GM13976 (cell line): ENCODE results near the gene GARIN5A.

Experiments used
- DNase-seq: peaks from one replicate; pipeline ENCODE4 v3.0.0; 2012; ENCODE audit warnings: low spot score
- CTCF ChIP-seq: IDR thresholded peaks from 2 replicates; pipeline ENCODE4 v1.5.1; 2012; ENCODE audit warnings: borderline replicate concordance, mild to moderate bottlenecking; ENCODE audit not compliant: insufficient read depth; ENCODE audit errors: extremely low read depth, missing control alignments, control extremely low read depth
- in situ Hi-C: fragments of 300-500 bp; cut with MboI; formaldehyde crosslinking; loops from one replicate; pipeline ENCODE4 v1.12.0; 2022; ENCODE audit warnings: low sequenced_read_pairs, mixed read lengths, inconsistent platforms; ENCODE audit not compliant: unreplicated experiment

Gene GARIN5A

GRCh38 chr19:50516964-50517703 lies 40.5 kb upstream of the GARIN5A start:
- in situ Hi-C loops: no loop called here
- TF ChIP-seq CTCF: no peak
- DNase-seq: no peak

GRCh38 chr19:50516456-50516855 lies 39.8 kb upstream of the GARIN5A start:
- TF ChIP-seq CTCF: no peak
- in situ Hi-C loops: no loop called here
- DNase-seq: no peak

- in situ Hi-C loops: no loop called here
- DNase-seq: no peak
- TF ChIP-seq CTCF: no peak
These were observed 38.5 kb upstream of the GARIN5A start for GRCh38 chr19:50515168-50515561.

GRCh38 chr19:50514346-50515167 lies 37.9 kb upstream of the GARIN5A start:
- in situ Hi-C loops: no loop called here
- DNase-seq: no peak
- no peak for TF ChIP-seq CTCF

- TF ChIP-seq CTCF: no peak
- no peak for DNase-seq
- in situ Hi-C loops: no loop called here
These were observed 37.2 kb upstream of the GARIN5A start, which contains the start of gene ASPDH for GRCh38 chr19:50513746-50514345. Gene ASPDH (minus strand): TSS chr19:50513913. CDS start chr19:50513823, 90 bp downstream.

GRCh38 chr19:50512999-50513745 lies 36.5 kb upstream of the GARIN5A start:
- TF ChIP-seq CTCF: no peak
- in situ Hi-C loops: no loop called here

More at GRCh38 chr19:50512999-50513745, 36.5 kb upstream of the GARIN5A start:
- no peak for DNase-seq
